HG03196 (cell line): ENCODE measurements around the gene ZNF777.
"Not testable (repeated sequence)": the region's sequence is repeated elsewhere in the genome, so short reads cannot be mapped to it uniquely, and the experiment has no call there.

ENCODE experiments used
- ATAC-seq: cut with Tn5 transposase; IDR thresholded peaks from one replicate; pipeline ENCODE4 v1.9.1; 2021; ENCODE audit not compliant: unreplicated experiment

The ZNF777 gene

DNA sequence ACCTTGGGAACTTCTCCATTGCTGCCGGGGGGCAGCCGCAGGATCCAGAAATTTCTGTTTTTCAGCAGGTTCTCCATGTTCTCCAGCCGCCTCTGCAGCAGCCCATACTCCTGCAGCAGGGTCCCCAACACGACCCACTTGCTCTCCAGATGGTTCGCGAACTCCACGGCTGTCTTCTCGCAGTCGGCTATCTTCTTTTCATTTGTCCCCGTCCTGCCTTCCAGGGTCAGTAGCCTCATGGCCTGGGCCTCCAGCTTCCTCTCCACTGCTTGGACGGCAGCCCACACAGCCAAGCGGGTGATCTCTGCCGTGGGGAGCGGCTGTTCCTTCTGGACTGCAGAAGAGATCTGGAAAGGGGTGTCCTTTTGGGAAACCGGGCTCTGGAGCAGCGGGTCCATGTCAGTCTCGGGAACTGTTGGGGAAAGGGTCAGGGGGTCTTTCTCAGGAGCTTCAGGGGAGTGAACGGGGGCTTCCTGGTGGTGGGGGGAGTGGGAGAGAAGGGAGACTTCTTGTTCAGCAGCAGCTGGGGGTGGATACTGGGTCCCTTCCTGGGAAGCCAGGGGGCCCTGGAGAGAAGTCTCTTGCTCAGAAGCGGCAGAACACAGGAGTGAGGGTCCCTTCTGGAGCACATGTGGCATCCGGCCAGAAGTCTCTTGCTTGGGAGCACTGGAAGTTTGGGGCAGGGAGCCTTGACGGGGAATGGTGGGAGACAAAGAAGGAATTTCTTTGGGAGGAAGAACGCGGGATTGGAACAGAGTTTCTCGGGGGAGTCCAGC, 5.5 kb downstream of the ZNF777 start:
- ATAC-seq, result no peak

DNA sequence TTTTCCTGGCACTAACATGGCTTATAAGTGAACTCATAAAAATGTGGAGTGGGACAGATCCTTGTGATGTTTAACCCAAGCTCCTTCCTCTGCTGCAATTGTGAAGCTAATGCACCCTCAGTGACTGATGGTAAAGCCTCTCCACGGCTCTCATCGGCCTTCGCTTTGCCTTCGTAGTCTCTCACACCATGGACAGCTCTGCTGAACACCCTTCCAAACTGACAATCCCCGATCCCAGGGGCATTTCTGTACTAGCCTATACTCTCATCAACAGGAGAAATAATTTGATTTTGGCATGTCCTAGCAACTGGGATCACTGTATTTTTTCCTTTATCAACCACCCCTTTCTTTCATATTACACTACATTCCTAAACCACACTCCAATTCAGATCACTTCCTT, 6.1 kb downstream of the ZNF777 start:
- ATAC-seq, result no peak

DNA sequence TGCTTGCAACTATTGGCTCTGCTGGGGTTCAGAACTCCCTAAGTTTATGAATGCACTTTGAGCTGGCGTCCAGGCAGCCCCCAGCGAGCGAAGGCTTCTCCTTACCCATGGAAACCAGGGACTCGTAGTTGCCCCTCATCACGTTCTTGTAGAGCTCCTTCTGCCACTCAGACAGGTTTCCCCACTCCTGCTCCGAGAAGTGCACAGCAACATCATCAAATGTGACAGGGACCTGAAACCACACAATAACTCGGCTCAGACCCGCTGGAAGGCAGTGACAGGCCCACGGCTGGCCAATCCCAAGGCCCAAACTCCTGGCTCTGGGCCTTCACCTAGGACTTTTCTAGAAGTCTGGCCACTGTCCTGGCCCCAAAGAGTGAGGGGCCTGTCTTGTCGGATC, 6.9 kb downstream of the ZNF777 start:
- ATAC-seq, result no peak

- no peak for ATAC-seq
Measured at GRCh38 chr7:149450821-149451220, 10.0 kb downstream of the ZNF777 start.

DNA sequence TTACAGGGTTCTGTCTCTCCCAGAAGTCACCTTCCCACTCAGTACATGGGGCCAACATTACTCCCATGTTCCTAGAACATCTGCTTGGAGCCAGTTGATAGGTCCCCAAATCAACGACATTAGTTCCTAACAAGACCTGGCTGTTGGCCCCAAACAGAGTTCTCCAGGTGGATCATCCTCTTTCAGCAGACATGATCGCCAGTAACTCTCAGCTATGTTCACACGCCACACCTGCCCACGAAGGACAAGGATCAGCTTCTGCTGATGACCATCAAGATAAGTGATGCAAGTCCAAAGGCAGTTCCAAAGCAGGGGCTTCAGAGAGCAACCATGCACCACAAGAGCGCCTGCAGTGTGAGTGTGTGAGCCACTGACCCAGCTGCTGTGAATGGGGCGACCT, 11.0 kb downstream of the ZNF777 start:
- no peak for ATAC-seq

DNA sequence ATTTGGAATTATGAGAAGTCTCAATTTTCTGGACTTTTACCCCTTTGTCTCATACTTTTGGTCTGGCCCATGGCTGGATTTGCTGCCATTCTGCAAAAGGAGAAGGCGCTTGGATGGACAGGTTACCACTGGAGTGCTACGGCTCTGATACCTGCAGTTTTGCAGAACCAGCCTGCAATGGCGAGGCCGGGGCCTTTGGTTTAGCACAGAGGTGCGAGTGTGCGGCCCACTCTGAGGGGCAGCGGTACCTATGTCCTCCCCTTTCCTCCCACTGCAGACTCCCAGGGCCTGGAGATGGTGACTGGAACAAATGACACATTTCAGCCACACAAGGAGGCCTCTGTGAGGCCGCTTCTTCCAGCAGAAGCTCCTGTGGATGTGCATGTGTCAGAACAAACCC, 11.9 kb downstream of the ZNF777 start:
- no peak for ATAC-seq

- not testable (repeated sequence) for ATAC-seq
Measured at GRCh38 chr7:149446026-149446425, 14.8 kb downstream of the ZNF777 start.

DNA sequence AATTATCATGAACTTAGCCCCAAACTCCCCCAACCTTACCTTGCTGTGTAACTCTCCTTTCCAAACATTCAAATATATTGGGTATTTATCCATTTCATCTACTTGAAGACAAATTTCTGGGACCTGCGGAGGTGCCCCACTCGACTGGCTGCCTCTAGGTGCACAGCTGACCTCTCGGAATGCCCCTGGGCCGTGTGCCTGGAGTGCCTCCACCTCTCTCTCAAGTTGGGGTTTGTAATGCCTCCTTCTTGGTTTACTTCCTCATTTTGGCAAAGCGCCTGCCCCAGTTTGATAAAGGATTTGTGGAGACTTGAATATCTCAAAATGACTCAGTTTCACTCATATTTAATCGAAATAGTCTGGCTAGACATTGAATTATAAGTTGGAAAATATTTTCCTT, 16.6 kb downstream of the ZNF777 start:
- no peak for ATAC-seq

DNA sequence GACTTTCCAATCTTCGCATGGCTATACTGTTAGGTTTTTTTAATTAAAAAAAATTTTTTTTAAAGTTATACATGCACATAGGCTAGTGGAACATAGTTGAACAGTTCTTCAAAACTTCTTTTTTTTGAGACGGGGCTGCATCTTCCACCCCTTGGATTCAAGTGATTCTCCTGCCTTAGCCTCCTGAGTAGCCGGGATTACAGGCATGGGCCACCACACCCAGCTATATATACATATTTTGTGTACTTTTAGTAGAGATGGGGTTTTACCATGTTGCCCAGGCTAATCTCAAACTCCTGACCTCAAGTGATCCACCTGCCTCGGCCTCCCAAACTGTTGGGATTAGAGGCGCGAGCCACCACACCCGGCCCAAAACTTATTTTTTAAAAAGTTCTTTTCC, 17.3 kb downstream of the ZNF777 start:
- ATAC-seq, result no peak

- ATAC-seq, result no peak
Measured at GRCh38 chr7:149442924-149443323, 17.9 kb downstream of the ZNF777 start.

GRCh38 chr7:149440222-149440621, 20.6 kb downstream of the ZNF777 start:
- ATAC-seq, result no peak

DNA sequence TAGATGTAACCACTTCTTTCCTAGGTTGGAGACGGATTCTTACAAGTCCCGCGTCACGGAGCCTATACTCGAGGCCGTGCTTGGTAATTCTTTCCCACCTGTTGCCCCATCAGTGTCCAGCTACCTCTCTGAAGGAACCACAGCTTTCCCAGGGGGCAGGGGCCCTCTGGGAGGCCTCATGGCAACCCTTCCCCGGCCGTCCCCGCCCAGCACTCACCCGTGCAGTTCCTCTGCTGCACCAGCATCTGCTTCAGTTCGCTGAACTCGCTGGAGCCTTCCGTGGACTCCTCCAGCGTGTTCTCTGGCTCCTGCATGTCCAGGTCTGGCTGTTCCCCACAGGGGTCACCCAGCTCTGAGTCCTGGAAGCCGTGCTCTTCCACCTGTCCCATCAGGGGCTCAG, 24.5 kb downstream of the ZNF777 start:
- ATAC-seq, result no peak

DNA sequence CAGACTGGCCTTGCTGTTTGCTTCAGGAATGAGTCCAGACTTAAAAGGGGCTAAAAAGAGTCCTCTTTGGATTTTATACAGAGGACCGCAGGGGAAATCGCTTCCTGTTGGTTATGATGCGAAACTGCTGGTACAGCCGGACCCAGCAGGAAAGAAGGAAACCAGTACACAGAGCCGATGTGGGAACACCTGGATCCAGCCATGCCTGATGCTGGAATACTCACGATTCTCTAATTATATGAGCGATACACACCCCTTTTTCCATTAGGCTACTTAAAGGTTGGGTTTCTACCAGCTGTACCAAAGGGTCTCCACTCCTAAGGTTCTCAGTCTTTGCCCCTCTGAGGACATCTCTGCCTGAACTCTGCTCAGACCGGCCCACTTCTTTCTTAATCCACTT, 27.7 kb downstream of the ZNF777 start:
- no peak for ATAC-seq

- ATAC-seq, result no peak
Measured at GRCh38 chr7:149432121-149432691, 28.7 kb downstream of the ZNF777 start.

DNA sequence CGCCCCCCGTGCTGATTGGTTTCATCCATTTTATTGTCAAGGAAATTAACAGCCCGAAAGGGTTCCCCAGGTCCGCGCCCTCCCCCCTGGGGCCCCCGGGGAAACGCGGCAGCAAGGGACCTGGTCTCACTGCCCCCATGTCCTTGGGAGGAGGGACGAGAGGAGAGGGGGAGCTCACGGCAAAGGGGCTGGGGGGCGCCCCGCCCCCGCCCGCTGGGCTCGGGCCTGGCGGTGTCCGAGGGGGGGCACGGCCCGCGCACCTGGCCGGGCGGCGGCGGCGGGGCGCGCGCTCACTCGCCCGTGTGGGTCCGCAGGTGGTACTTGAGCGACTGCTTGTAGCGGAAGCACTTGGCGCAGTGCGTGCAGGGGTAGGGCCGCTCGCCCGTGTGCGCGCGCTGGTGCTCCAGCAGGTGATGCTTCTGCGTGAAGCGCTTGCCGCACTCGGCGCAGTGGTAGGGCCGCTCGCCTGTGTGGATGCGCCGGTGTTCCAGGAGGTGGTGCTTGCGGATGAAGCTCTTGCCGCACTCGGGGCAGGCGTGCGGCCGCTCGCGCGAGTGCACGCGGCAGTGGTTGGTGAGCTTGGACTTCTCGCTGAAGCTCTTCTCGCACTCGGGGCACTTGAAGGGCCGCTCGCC, 29.3 kb downstream of the ZNF777 start:
- no peak for ATAC-seq

DNA sequence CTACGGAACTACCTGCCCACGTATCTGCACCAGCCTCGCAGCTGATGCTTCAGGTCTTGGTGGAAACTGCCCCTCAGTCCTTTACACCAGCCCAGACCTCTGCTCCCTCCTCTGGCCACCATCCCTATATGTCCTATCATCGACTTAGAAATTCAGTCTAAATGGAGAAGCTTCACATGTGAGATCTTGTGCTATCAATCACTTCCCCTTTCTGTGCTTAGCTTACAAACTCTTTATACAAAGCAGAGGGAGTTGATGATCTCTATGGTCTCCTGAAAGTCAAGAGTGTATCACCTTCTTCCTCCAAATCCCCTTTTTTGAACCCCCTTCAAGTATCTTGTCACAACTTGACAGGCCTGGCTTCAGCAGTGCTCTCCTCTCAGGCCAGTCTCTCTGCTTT, 30.7 kb downstream of the ZNF777 start:
- no peak for ATAC-seq

GRCh38 chr7:149427893-149428292, 33.0 kb downstream of the ZNF777 start:
- no peak for ATAC-seq

- ATAC-seq, result no peak
Measured at GRCh38 chr7:149427096-149427680, 33.7 kb downstream of the ZNF777 start.

- no peak for ATAC-seq
Measured at GRCh38 chr7:149423449-149424110, 37.3 kb downstream of the ZNF777 start.

GRCh38 chr7:149422914-149423301, 38.0 kb downstream of the ZNF777 start:
- ATAC-seq, result no peak

- peak; percentile 96 for ATAC-seq
Measured at GRCh38 chr7:149422162-149422913, 38.5 kb downstream of the ZNF777 start.
